ENCODE measurements around the gene SPNS2.

- TF ChIP-seq CTCF (IDR thresholded peaks at IDR 0.05) (no peak), ZFX (IDR thresholded peaks at IDR 0.05; ENCODE audit: borderline replicate concordance) (no peak)
These were observed 81.6 kb downstream of the SPNS2 start for GRCh38 chr17:4580291-4580690.

All from 22Rv1 (cell line).